Natural killer cell treated with Interleukin-12 subunit alpha and Interleukin-12 subunit beta and Interleukin-15 and Interleukin-18, amount 100 ng/mL, for 72 hours (primary cell): Measurements from ENCODE around the gene GNG12. TPM values are rescaled to one million over a fixed set of nuclear protein-coding genes. Genes with fewer than 3 reads are reported as not detected.

Experiments
- ATAC-seq, 2 donors: fragments of 150-1000 bp; cut with Tn5 transposase in 1 of 2; sonication (Bioruptor Pico), chemical (Tn5 transposase) in 1 of 2; 2 replicates each; pipeline ENCODE4 v1.10.0; 2021
- DNase-seq: peaks from one replicate; pipeline ENCODE4 v3.0.0; 2022; ENCODE audit warnings: low spot score
- H3K27ac Mint-ChIP-seq, 2 donors: 1 replicate in 1 of 2; 2 replicates in 1 of 2; pipeline ENCODE4 v1.8.0; 2022; ENCODE audit warnings: mixed read lengths in 2 of 2, mild to moderate bottlenecking in 1 of 2, moderate library complexity in 1 of 2
- H3K27me3 Mint-ChIP-seq, 2 donors: 1 replicate in 1 of 2; 2 replicates in 1 of 2; pipeline ENCODE4 v1.8.0; 2022; ENCODE audit warnings: mixed read lengths in 2 of 2
- H3K36me3 Mint-ChIP-seq: one replicate; pipeline ENCODE4 v1.8.0; 2022; ENCODE audit warnings: mixed read lengths
- H3K4me1 Mint-ChIP-seq, 2 donors: 1 replicate in 1 of 2; 2 replicates in 1 of 2; pipeline ENCODE4 v1.8.0; 2022; ENCODE audit warnings: low read depth in 2 of 2, mixed read lengths in 2 of 2, mild to moderate bottlenecking in 1 of 2
- H3K4me3 Mint-ChIP-seq: one replicate; pipeline ENCODE4 v1.8.0; 2022; ENCODE audit warnings: mixed read lengths
- H3K9me3 Mint-ChIP-seq: 2 replicates; pipeline ENCODE4 v1.8.0; 2022; ENCODE audit warnings: mixed read lengths
- total RNA-seq, 2 donors: library from RNA; stranded (reverse); gene quantifications; one replicate each; pipeline ENCODE4 v1.2.3, GENCODE V29; 2022

Gene GNG12
- total RNA-seq = under 1 TPM; 0.21 to 0.28 TPM

DNA sequence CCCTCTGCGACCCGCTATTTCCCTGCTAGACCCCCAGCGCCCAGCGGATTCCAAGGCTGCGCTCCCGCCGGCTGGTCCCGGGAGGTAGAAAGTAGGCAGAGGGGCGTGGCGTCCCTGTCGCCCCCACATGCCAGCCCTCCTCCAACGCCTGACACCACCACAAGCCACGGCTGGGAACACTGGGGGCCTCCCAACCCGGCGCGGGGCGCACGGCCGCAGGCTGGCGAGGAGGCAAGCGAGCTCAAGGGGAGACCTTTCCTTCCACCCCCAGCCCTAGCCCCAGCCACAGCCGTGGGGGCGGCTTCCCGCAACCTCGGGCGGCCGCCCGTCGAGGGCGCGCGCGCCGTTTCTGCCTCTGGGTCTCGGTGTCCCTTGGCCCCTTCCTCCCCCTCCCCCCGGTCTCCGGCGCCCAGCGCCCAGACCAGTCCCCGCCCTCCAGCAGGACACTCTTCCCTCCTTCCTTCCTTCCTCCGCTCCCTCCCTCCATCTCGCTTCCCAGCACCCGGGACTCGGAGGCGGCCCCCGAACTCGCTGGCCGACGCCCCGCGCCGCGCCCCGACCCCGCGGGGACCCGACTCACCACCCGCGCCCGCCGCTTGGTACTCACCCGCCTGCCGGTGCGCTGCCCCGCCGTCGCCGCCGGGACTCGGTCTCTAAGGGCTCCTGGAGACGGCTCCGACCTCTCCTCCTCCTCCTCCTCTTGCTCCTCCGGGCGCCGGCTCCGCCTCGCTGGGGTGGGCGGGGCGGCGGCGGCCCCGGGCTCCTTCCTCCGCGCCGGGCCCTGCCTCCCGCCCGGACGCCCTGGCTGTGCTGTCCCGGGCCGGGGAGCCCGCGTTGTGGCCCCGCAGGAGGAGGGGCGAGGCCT is at the start of gene GNG12:
TSS of gene GNG12 (minus strand) at position 731 of the 865 bp plus-strand sequence. CDS start 125,781 bp downstream, outside the sequence.
- H3K27ac Mint-ChIP-seq = no peak within 1 kb of the TSS
- peaks cover 17% of the 10 kb centered on the region in 2 donors for H3K4me1 Mint-ChIP-seq
- no peaks in the 10 kb centered on the region for H3K9me3 Mint-ChIP-seq
- DNase-seq = peak; percentile 62
- H3K36me3 Mint-ChIP-seq = no peaks in the 10 kb centered on the region
- H3K27me3 Mint-ChIP-seq = peaks cover 41 to 58% of the 10 kb centered on the region in 2 donors
- peak; percentile 81 to 88 for ATAC-seq
- H3K4me3 Mint-ChIP-seq = peak within 1 kb of the TSS; percentile 71

DNA sequence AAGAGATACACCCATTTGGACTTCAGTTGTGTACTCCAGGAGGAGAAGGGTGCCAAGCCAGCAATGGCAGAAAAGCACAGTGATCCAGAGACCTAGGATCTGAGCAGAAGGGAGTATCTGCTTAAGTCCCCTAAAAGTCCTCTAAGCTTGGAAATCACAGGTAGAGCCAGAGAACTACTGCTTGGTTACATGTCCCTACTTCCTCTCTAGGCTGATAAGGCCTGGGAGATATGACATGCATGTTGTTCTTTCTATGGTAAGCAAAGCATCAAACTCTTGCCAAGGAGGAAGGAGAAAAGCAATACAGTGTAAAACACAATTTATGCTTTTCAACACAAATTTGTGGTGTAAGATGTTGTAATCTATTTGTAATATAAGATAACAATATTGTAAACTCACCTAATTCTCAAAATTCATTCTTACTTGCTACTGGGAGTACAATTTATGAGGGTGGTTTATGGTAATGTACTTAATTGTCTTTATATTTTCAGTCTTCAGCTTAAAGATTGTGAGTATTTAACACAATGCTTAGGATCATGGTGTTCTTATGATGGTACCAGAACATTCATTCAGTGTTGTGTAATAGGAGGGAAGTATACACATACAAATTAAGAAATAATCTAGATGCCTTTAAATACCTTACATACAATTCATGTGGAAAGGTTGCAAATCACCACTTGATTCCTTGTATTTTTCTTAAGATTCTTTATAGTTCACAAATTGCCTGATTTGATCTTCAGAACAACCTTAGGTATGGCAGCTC is 49.1 kb upstream of the GNG12 start:
- Mint-ChIP-seq H3K27ac (no peak overlapping the region), H3K9me3 (no peaks in the 10 kb centered on the region), H3K27me3 (peaks cover 9 to 25% of the 10 kb centered on the region in 2 donors), H3K4me1 (no peaks in the 10 kb centered on the region), H3K36me3 (no peaks in the 10 kb centered on the region), H3K4me3 (no peak overlapping the region)
- no peak for ATAC-seq
- DNase-seq = no peak

DNA sequence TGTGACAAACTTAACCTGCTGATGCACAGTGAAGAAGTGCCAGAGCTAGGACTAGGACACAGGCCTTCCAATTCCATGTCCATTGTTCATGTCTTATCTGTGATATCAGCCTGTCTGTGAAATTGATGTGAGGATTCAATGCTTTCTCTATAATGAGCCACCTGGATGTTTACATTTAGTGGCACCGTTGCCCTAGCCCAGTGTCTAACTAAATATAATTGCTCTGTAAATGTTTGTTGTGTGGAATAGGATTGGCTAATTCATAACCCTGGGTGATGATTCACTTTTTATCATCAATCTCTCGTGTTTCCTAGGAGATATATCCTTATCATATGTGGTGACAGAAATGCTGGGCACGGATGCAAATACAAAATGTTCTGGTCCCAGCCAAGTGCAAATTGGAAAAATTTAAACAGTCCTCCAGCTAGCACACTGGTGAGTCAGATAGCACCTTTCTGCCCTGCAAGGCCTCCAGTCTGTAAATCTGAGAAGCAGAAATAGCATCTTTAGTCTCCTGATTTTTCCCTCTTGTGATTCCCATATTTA is 46.9 kb upstream of the GNG12 start:
- Mint-ChIP-seq H3K27ac (no peak overlapping the region), H3K9me3 (peaks cover 2% of the 10 kb centered on the region), H3K4me3 (no peak overlapping the region), H3K4me1 (no peaks in the 10 kb centered on the region), H3K27me3 (peaks cover 12 to 26% of the 10 kb centered on the region in 2 donors), H3K36me3 (no peaks in the 10 kb centered on the region)
- ATAC-seq = no peak
- no peak for DNase-seq

DNA sequence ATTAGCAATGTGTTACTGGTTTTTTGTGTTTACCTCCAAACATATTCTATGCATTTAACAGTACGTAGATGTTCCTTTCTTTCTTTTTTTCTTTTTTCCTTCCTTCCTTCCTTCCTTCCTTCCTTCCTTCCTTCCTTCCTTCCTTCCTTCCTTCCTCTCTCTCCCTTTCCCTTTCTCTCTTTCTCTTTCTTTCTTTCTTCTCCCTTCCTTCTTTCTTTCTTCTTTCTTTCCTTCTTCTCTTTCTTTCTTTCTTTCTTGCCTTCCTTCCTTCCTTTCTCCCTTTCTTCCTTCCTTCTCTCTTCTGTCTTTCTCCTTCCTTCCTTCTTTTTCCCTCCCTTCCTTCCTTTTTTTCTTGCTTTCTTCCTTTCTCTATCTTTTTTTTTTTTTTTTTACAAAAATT is 46.2 kb upstream of the GNG12 start:
- Mint-ChIP-seq H3K27me3 (peaks cover 11 to 30% of the 10 kb centered on the region in 2 donors), H3K4me1 (no peaks in the 10 kb centered on the region), H3K27ac (no peak overlapping the region), H3K36me3 (no peaks in the 10 kb centered on the region), H3K4me3 (no peak overlapping the region), H3K9me3 (peaks cover 4% of the 10 kb centered on the region)
- no peak for ATAC-seq
- no peak for DNase-seq

DNA sequence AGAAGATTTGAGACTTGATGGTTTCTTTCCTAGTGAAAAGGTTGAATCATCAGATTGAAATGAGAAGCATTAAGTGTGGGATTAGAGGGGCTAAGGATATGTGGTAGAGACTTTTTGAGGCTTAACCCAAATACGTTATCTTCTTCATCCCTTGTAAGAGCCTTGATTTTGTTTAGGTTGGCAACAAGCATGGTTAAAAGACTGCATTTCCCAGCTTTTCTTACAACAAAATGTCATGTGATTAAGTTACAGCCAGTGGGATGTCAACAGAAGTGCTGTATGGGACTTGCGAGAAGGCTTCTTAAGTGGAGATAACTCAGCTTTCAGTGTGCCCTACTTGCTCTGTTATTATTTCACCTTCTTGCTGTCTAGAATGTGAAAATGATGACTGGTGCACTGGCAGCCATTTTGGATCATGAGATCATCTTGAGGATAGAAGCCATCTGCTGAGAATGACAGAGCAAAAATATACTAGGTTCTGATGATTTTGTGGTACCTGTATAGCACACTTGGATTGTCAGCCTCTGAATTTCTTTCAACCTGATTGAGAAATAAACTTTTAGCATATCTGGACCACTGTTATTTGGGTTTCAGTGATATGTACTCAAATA is 41.3 kb upstream of the GNG12 start:
- Mint-ChIP-seq H3K27ac (no peak overlapping the region), H3K4me1 (no peaks in the 10 kb centered on the region), H3K27me3 (peaks cover 8 to 39% of the 10 kb centered on the region in 2 donors), H3K9me3 (peaks cover 7% of the 10 kb centered on the region), H3K36me3 (no peaks in the 10 kb centered on the region), H3K4me3 (no peak overlapping the region)
- ATAC-seq (no peak), DNase-seq (no peak)

DNA sequence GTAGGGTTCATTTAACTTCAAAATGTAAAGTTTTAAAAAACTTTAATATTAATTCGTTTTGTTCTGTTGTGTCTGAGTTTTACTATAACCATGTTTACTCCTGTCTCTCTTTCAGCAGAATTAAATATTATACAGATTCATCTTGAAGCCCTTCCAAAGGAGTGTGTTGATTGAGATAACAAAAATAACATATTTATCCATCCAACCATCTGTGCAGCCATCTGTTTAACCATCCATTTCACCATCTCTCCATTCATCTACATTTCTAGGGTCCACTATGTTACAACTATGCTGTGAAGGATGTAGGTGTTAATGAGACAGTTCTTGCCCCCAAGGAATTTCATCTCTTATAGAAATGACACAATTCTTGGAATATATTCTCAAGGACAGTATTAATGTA is 36.0 kb upstream of the GNG12 start:
- no peak overlapping the region for H3K27ac Mint-ChIP-seq
- no peak overlapping the region for H3K4me3 Mint-ChIP-seq
- H3K9me3 Mint-ChIP-seq = peaks cover 3% of the 10 kb centered on the region
- no peak for ATAC-seq
- no peaks in the 10 kb centered on the region for H3K4me1 Mint-ChIP-seq
- H3K27me3 Mint-ChIP-seq = peaks cover 6 to 45% of the 10 kb centered on the region in 2 donors
- DNase-seq = no peak
- H3K36me3 Mint-ChIP-seq = no peaks in the 10 kb centered on the region

DNA sequence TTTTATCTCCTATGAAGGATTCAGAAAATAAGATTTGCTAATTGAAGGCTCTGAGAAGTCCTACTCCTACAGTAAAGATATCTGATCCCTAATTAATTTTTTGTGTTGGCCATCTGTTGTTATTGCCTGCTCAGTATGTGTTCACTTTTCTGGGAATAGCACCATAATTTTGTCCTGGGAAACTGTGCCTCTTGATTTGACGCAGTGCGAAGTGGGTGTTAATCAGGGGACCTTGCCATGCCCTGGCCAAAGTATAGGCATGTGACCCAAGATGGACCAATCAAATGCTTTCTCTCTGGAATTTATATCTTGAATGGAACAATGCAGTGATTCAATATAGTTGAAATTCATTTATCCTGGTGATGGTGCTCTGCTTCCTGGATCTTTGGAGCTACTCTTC is 30.4 kb upstream of the GNG12 start:
- ATAC-seq (no peak), DNase-seq (no peak)
- Mint-ChIP-seq H3K4me1 (no peaks in the 10 kb centered on the region), H3K9me3 (no peaks in the 10 kb centered on the region), H3K27me3 (peaks cover 10 to 46% of the 10 kb centered on the region in 2 donors), H3K27ac (no peak overlapping the region), H3K4me3 (no peak overlapping the region), H3K36me3 (no peaks in the 10 kb centered on the region)

DNA sequence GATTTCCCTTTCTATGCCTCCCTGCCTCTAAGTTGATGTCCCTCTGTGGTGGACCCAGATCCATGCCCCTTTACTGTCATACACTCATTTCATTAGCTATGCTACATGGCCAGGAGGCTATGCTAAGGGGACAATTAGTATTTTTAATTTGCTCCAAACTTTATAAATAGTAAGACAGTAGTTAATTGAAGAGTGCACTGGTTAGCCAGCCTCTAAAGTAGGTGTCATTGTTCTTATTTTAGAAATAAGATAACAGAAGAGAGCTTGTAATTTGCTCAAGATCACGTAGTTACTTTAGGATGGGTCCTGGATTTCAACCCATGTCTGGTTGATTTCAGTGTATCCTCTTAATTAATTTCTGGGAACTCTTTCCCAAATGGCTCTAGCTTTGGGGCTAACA is 29.4 kb upstream of the GNG12 start:
- Mint-ChIP-seq H3K27me3 (peaks cover 12 to 52% of the 10 kb centered on the region in 2 donors), H3K27ac (no peak overlapping the region), H3K36me3 (no peaks in the 10 kb centered on the region), H3K4me1 (no peaks in the 10 kb centered on the region), H3K9me3 (no peaks in the 10 kb centered on the region), H3K4me3 (no peak overlapping the region)
- no peak for ATAC-seq
- no peak for DNase-seq

DNA sequence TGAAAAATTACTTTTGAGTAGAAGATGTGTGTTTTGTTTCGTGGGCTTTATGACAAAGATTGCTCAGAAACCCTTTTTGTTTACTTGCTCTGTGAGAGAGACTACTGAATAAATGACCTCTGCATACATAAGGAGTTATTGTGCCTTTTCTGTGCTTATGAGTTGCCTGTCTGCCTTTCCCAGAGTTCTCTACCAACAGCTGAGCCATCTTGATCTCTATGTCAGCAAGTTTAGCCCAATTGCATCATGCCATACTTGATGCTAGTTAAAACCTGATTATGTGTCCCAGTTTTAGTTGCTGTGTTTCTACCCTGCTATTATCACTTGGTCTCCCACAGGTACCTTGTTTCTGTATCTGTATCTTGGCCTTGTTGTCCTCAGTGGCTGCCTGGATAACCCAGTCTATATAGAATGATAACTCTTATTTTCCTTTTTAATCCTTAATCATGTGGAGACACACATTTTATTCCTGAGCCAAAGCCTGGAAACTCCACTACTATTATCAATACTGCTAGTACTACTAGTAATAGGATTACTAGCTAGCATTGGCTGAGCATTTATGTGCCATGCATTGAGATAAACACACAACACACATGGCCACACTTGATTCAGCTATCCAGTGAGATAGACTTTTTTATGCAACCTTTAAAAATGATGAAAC is 28.7 kb upstream of the GNG12 start:
- no peaks in the 10 kb centered on the region for H3K9me3 Mint-ChIP-seq
- ATAC-seq (no peak), DNase-seq (no peak)
- no peak overlapping the region for H3K4me3 Mint-ChIP-seq
- H3K4me1 Mint-ChIP-seq = no peaks in the 10 kb centered on the region
- H3K36me3 Mint-ChIP-seq = no peaks in the 10 kb centered on the region
- H3K27ac Mint-ChIP-seq = no peak overlapping the region
- peaks cover 12 to 50% of the 10 kb centered on the region in 2 donors for H3K27me3 Mint-ChIP-seq

DNA sequence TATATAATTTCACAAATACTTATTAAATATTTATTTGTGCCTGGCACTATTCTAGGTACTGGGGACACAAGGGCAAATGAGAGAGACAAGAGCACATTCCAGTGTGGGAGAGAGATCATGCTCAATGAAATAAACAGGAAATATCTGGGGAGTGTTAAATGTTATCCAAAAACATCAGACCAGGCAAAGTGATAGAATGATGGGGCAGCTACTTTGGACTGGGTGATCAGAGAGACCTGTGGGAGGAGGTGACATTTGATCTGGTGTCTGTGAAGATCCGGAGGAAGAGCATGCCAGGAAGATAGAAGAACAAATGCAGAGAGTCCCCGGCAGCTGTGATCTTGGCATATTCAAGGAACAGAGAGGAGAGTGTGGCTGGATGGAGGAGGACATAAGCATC is 27.5 kb upstream of the GNG12 start:
- Mint-ChIP-seq H3K4me3 (no peak overlapping the region), H3K36me3 (no peaks in the 10 kb centered on the region), H3K4me1 (no peaks in the 10 kb centered on the region), H3K9me3 (no peaks in the 10 kb centered on the region), H3K27ac (no peak overlapping the region), H3K27me3 (peaks cover 12 to 44% of the 10 kb centered on the region in 2 donors)
- DNase-seq = no peak
- ATAC-seq = no peak

DNA sequence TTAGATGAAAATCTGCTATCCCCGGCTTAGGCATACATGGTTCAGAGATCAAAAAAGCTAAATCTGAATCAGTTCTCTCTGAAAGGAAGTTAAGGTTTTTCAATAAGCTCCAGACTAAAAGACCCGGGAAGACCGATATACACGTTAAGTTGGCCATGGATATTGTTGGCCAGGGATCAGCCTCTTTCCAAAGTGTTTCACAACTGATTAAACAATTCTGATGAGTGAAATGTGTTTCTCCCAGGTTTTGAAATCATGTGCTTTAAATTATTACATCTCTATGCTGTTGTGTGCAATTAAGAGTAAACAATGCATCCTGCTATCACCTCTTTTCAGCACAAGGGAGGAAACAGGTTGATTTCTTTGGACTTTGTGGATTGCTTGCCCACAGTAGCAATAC is 23.7 kb upstream of the GNG12 start:
- Mint-ChIP-seq H3K36me3 (no peaks in the 10 kb centered on the region), H3K4me1 (no peaks in the 10 kb centered on the region), H3K27ac (no peak overlapping the region), H3K9me3 (no peaks in the 10 kb centered on the region), H3K4me3 (no peak overlapping the region), H3K27me3 (peaks cover 14 to 39% of the 10 kb centered on the region in 2 donors)
- DNase-seq (no peak), ATAC-seq (no peak)

DNA sequence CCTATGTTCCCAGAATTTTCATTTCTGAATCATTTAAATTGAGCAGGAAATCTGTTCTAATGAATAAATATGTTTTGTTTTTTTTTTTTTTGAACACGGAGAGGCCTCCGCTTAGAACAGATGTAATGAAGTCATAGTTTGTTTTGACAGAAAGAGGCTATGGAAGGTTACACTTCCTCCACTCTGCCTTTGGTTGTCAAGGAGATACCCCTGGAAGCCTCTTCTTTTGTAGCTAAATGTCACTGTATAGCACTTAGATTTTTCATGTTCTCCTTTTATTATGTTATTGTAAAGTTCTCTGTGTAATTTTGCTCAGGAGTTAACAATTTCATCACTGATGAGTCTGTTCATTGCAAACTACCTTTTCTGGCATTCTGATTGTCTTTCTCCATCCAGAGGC is 22.7 kb upstream of the GNG12 start:
- no peak overlapping the region for H3K27ac Mint-ChIP-seq
- no peak for DNase-seq
- H3K4me1 Mint-ChIP-seq = no peaks in the 10 kb centered on the region
- no peaks in the 10 kb centered on the region for H3K36me3 Mint-ChIP-seq
- no peak for ATAC-seq
- no peaks in the 10 kb centered on the region for H3K9me3 Mint-ChIP-seq
- no peak overlapping the region for H3K4me3 Mint-ChIP-seq
- H3K27me3 Mint-ChIP-seq = peaks cover 14 to 36% of the 10 kb centered on the region in 2 donors

DNA sequence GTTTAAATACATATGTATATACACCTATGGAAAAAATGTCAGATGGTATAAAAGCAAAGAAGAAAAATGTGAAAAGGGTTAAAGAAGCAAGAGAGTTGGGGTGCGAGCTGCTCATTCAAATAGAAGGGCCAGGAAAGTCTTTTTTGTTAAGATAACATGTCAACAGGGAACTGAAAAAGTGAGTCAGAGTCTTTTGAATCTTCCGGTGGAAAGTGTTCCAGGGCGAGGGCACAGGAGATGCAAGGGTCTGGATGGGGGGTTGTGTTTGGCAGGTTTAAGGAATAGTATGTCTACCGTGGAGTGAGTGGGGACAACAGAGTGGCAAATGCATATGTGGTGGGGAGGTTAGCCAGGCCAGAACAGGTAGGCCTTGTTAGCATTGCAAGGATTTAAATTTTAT is 22.2 kb upstream of the GNG12 start:
- DNase-seq (no peak), ATAC-seq (no peak)
- Mint-ChIP-seq H3K4me1 (no peaks in the 10 kb centered on the region), H3K27ac (no peak overlapping the region), H3K9me3 (no peaks in the 10 kb centered on the region), H3K27me3 (peaks cover 15 to 34% of the 10 kb centered on the region in 2 donors), H3K4me3 (no peak overlapping the region), H3K36me3 (no peaks in the 10 kb centered on the region)
